Fibroblast of lung (primary cell): ENCODE results near the gene NUDT19. TPM values are rescaled to one million over a fixed set of nuclear protein-coding genes. Genes with fewer than 3 reads are reported as not detected.

Experiments
- DNase-seq, 2 donors: peaks; one replicate each; pipeline versions ENCODE4 v3.0.0 to v3.0.0-alpha.2; 2010; ENCODE audit warnings: low read depth in 2 of 2
- H2AFZ ChIP-seq: 2 replicates; pipeline ENCODE4 v1.5.1; 2012; ENCODE audit warnings: low read length, control low read depth, inconsistent platforms
- H3K27ac ChIP-seq: 2 replicates; pipeline ENCODE4 v1.5.1; 2011; ENCODE audit warnings: low read length, control low read depth; ENCODE audit not compliant: insufficient read depth
- H3K27me3 ChIP-seq: 2 replicates; pipeline ENCODE4 v1.5.1; 2011; ENCODE audit warnings: mild to moderate bottlenecking, low read length; ENCODE audit not compliant: control insufficient read depth, insufficient read depth
- H3K36me3 ChIP-seq: 2 replicates; pipeline ENCODE4 v1.5.1; 2011; ENCODE audit warnings: low read length; ENCODE audit not compliant: control insufficient read depth, insufficient read depth
- H3K4me1 ChIP-seq: 2 replicates; pipeline ENCODE4 v1.5.1; 2011; ENCODE audit warnings: low read length; ENCODE audit not compliant: control insufficient read depth, insufficient read depth; ENCODE audit errors: extremely low read depth
- H3K4me2 ChIP-seq: 2 replicates; pipeline ENCODE4 v1.5.1; 2011; ENCODE audit warnings: low read length, control low read depth; ENCODE audit not compliant: insufficient read depth; ENCODE audit errors: extremely low read depth
- H3K4me3 ChIP-seq, 4 experiments: fragments of 200-600 bp in 1 of 4; sonication (generic) in 1 of 4; replicated peaks in 1 of 4; 2 replicates each; pipeline ENCODE4 v1.5.1; 2011 to 2016; ENCODE audit warnings: low read length in 4 of 4, low read depth in 3 of 4, mild to moderate bottlenecking in 3 of 4, control low read depth in 2 of 4, inconsistent platforms in 1 of 4, mixed read lengths in 1 of 4; ENCODE audit not compliant: insufficient read depth in 1 of 4; ENCODE audit errors: control extremely low read depth in 1 of 4
- H3K79me2 ChIP-seq: 2 replicates; pipeline ENCODE4 v1.5.1; 2012; ENCODE audit warnings: mild to moderate bottlenecking, low read length, inconsistent platforms; ENCODE audit not compliant: control insufficient read depth, insufficient read depth
- H3K9ac ChIP-seq: 2 replicates; pipeline ENCODE4 v1.5.1; 2011; ENCODE audit warnings: mild to moderate bottlenecking, low read length, control low read depth; ENCODE audit not compliant: insufficient read depth
- H3K9me3 ChIP-seq: 2 replicates; pipeline ENCODE4 v1.5.1; 2012; ENCODE audit warnings: low read depth, low read length; ENCODE audit not compliant: control insufficient read depth, insufficient read depth
- H4K20me1 ChIP-seq: 2 replicates; pipeline ENCODE4 v1.5.1; 2011; ENCODE audit warnings: low read length; ENCODE audit not compliant: control insufficient read depth, insufficient read depth; ENCODE audit errors: extremely low read depth
- EZH2 ChIP-seq: IDR thresholded peaks from 2 replicates; pipeline ENCODE4 v1.5.1; 2012; ENCODE audit warnings: low read length, control low read depth, mild to moderate bottlenecking; ENCODE audit errors: missing control alignments
- polyA plus RNA-seq, 2 donors: library from polyadenylated mRNA; depleted of rRNA in 1 of 2; stranded (reverse) in 1 of 2; unstranded in 1 of 2; fragments of >200 nt; gene quantifications; 2 replicates each; pipeline ENCODE4 v1.2.1, GENCODE V29; 2011 to 2012; ENCODE audit warnings: missing spikeins in 1 of 2
- total RNA-seq: library from RNA; depleted of rRNA; stranded (reverse); fragments of >200 nt; gene quantifications from 2 replicates; pipeline ENCODE4 v1.2.1, GENCODE V29; 2014
- TF ChIP-seq, protein P1 (sequence below), 2 donors: IDR thresholded peaks in 1 of 2; conservative IDR thresholded peaks in 1 of 2; 1 replicate in 1 of 2; 2 replicates in 1 of 2; pipeline ENCODE4 v1.5.1; 2011 to 2012; ENCODE audit warnings: low read length in 2 of 2, control low read depth in 1 of 2, inconsistent platforms in 1 of 2, low read depth in 1 of 2, mild to moderate bottlenecking in 1 of 2

NUDT19 gene
- total and polyA plus RNA-seq, 2 donors (not counting 1 experiment from before 2014, with no cell fraction given) = 7.8 to 8.2 TPM

DNA sequence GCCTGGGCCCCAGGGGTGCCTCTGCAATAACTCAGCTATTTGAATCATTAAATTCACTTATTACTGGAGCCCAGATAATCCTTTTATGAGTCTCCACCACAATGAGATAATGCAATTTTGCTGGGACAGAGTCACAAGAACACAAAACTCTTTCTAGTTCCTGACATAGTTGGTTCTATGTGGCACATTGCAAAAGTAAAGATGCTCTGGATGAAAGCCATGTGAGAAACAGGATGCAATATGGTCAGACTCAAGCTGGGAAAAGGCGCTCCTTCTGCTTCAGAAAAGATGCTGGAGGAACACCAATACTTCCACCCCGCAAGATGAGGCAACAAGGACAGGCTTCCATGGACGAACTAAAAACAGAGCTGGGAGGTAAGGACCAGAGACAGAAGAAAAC, 22.3 kb upstream of the NUDT19 start:
- DNase-seq = no peak
- Histone ChIP-seq H3K9me3 (no peaks in the 10 kb centered on the region), H3K9ac (no peak overlapping the region), H2AFZ (no peak overlapping the region), H4K20me1 (no peaks in the 10 kb centered on the region), H3K79me2 (peaks cover 45% of the 10 kb centered on the region), H3K36me3 (no peaks in the 10 kb centered on the region), H3K4me3 (no peak overlapping the region), H3K4me1 (no peaks in the 10 kb centered on the region), H3K27ac (no peak overlapping the region), H3K4me2 (no peak overlapping the region), H3K27me3 (no peaks in the 10 kb centered on the region)
- no peak for TF ChIP-seq EZH2
- TF ChIP-seq, protein P1, sequence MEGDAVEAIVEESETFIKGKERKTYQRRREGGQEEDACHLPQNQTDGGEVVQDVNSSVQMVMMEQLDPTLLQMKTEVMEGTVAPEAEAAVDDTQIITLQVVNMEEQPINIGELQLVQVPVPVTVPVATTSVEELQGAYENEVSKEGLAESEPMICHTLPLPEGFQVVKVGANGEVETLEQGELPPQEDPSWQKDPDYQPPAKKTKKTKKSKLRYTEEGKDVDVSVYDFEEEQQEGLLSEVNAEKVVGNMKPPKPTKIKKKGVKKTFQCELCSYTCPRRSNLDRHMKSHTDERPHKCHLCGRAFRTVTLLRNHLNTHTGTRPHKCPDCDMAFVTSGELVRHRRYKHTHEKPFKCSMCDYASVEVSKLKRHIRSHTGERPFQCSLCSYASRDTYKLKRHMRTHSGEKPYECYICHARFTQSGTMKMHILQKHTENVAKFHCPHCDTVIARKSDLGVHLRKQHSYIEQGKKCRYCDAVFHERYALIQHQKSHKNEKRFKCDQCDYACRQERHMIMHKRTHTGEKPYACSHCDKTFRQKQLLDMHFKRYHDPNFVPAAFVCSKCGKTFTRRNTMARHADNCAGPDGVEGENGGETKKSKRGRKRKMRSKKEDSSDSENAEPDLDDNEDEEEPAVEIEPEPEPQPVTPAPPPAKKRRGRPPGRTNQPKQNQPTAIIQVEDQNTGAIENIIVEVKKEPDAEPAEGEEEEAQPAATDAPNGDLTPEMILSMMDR (conservative IDR thresholded peaks at IDR 0.05 in 1 of 2, IDR thresholded peaks at IDR 0.05 in 1 of 2; ENCODE audit: low read depth in 1 of 2, low read length in 2 of 2) = no peak

GRCh38 chr19:32671883-32672593, 19.6 kb upstream of the NUDT19 start:
- Histone ChIP-seq H3K9me3 (no peaks in the 10 kb centered on the region), H4K20me1 (no peaks in the 10 kb centered on the region), H3K79me2 (peaks cover 43% of the 10 kb centered on the region), H3K9ac (no peak overlapping the region), H3K4me2 (no peak overlapping the region), H3K4me1 (no peaks in the 10 kb centered on the region), H3K27me3 (peaks cover 14% of the 10 kb centered on the region), H3K27ac (no peak overlapping the region), H3K4me3 (no peak overlapping the region), H2AFZ (no peak overlapping the region), H3K36me3 (no peaks in the 10 kb centered on the region)
- TF ChIP-seq EZH2 = no peak
- TF ChIP-seq, protein P1 (conservative IDR thresholded peaks at IDR 0.05 in 1 of 2, IDR thresholded peaks at IDR 0.05 in 1 of 2; ENCODE audit: low read depth in 1 of 2, low read length in 2 of 2) = no peak
- DNase-seq = peak in 1 of 2 donors; percentile 51

- H4K20me1 ChIP-seq = no peaks in the 10 kb centered on the region
- H3K79me2 ChIP-seq = peaks cover 41% of the 10 kb centered on the region
- TF ChIP-seq, protein P1 (conservative IDR thresholded peaks at IDR 0.05 in 1 of 2, IDR thresholded peaks at IDR 0.05 in 1 of 2; ENCODE audit: low read depth in 1 of 2, low read length in 2 of 2) = no peak
- TF ChIP-seq EZH2 = no peak
These were observed 18.8 kb upstream of the NUDT19 start for GRCh38 chr19:32672841-32673240.

More at GRCh38 chr19:32672841-32673240, 18.8 kb upstream of the NUDT19 start:
- Histone ChIP-seq H3K27me3 (peaks cover 21% of the 10 kb centered on the region), H3K4me2 (no peak overlapping the region), H3K9ac (no peak overlapping the region), H3K4me1 (no peaks in the 10 kb centered on the region), H2AFZ (no peak overlapping the region), H3K36me3 (no peaks in the 10 kb centered on the region), H3K9me3 (no peaks in the 10 kb centered on the region), H3K4me3 (no peak overlapping the region), H3K27ac (no peak overlapping the region)
- DNase-seq = no peak
